AG04450 (cell line): ENCODE data around the gene AGBL5. TPM values are rescaled to one million over a fixed set of nuclear protein-coding genes. Genes with fewer than 3 reads are reported as not detected.
A peak's percentile ranks its signal among the peaks of the same experiment; 100 is the strongest.

ENCODE experiments used
- CTCF ChIA-PET: fragments of 300-600, 350-600 bp; formaldehyde crosslinking; extraction: SDS; loops from one replicate; lab custom pipeline; 2022; ENCODE audit warnings: antibody characterized with exemption, inconsistent platforms; lab: Charles Lee
- POLR2A ChIA-PET: fragments of 350-600 bp; formaldehyde crosslinking; extraction: SDS; loops from one replicate; lab custom pipeline; 2021; ENCODE audit warnings: antibody characterized with exemption, inconsistent platforms; lab: Yijun Ruan, JAX
- DNase-seq: peaks from one replicate; pipeline ENCODE4 v3.0.0-alpha.2; 2011; ENCODE audit warnings: low read depth, low spot score
- H3K27ac ChIP-seq: one replicate; pipeline ENCODE4 v1.5.1; 2012; ENCODE audit warnings: low read depth, low read length, control low read depth
- H3K27me3 ChIP-seq: one replicate; pipeline ENCODE4 v1.6.0; 2012; ENCODE audit warnings: low read length; ENCODE audit not compliant: control insufficient read depth, insufficient read depth
- H3K4me3 ChIP-seq: 2 replicates; pipeline ENCODE4 v1.5.1; 2011; ENCODE audit warnings: mild to moderate bottlenecking, low read depth, low read length, control low read depth
- H3K9me3 ChIP-seq: 2 replicates; pipeline ENCODE4 v1.5.1; 2012; ENCODE audit warnings: low read length; ENCODE audit not compliant: control insufficient read depth, insufficient read depth
- CTCF ChIP-seq: IDR thresholded peaks from 2 replicates; pipeline ENCODE4 v1.5.1; 2011; ENCODE audit warnings: low read depth, low read length, control low read depth, inconsistent platforms
- polyA plus RNA-seq: library from polyadenylated mRNA; depleted of rRNA; stranded (reverse); fragments of >200 nt; gene quantifications from 2 replicates; pipeline ENCODE4 v1.2.3, GENCODE V29; 2011

AGBL5 gene
- polyA plus RNA-seq, 1 experiment: 40.9 TPM

GRCh38 chr2:27051902-27052645 is 606 bp downstream of the AGBL5 start:
- Histone ChIP-seq H3K9me3 (no peaks in the 10 kb centered on the region; the same call in 1 of the 2 replicates), H3K27me3 (no peaks in the 10 kb centered on the region), H3K27ac (no peak overlapping the region), H3K4me3 (peak overlapping the region; percentile 93)
- DNase-seq: no peak
- POLR2A ChIA-PET: interaction anchor here (0.9 to 7.6 kb wide), 9 partner anchors 10 to 80 kb away, joined by 3 to 53 read pairs (median 7); partner anchors contain the start of genes EMILIN1, KHK and OST4
- CTCF ChIA-PET: interaction anchor here (0.9 to 1.6 kb wide), 3 partner anchors 21 to 35 kb away, joined by 3 to 4 read pairs (median 4); no protein-coding TSS in a partner anchor
- no peak for TF ChIP-seq CTCF

GRCh38 chr2:27053321-27053720 is 1.9 kb downstream of the AGBL5 start:
- DNase-seq: no peak
- H3K27ac ChIP-seq: no peak overlapping the region
- no peak for TF ChIP-seq CTCF
- CTCF ChIA-PET: interaction anchor here (1.6 kb wide), 1 partner anchor 20 kb away, joined by 4 read pairs; no protein-coding TSS in a partner anchor
- H3K27me3 ChIP-seq: no peaks in the 10 kb centered on the region
- no peaks in the 10 kb centered on the region; the same call in 1 of the 2 replicates for H3K9me3 ChIP-seq
- no peak overlapping the region for H3K4me3 ChIP-seq
- POLR2A ChIA-PET: interaction anchor here (1.5 to 7.6 kb wide), 4 partner anchors 10 to 31 kb away, joined by 4 to 53 read pairs (median 24); partner anchors contain the start of genes EMILIN1, KHK and OST4

- no peaks in the 10 kb centered on the region; the same call in 1 of the 2 replicates for H3K9me3 ChIP-seq
- no peak overlapping the region for H3K27ac ChIP-seq
- H3K27me3 ChIP-seq: no peaks in the 10 kb centered on the region
- no peak for TF ChIP-seq CTCF
- no peak overlapping the region for H3K4me3 ChIP-seq
- CTCF ChIA-PET: interaction anchor here (1.0 to 1.6 kb wide), 3 partner anchors 19 to 207 kb away, joined by 3 to 4 read pairs (median 4); no protein-coding TSS in a partner anchor
- no peak for DNase-seq
- POLR2A ChIA-PET: interaction anchor here (0.6 to 7.6 kb wide), 5 partner anchors 18 to 255 kb away, joined by 3 to 53 read pairs (median 5); partner anchors contain the start of genes EMILIN1, KHK and OST4
Observed at GRCh38 chr2:27053776-27054175, 2.3 kb downstream of the AGBL5 start.

- no peak overlapping the region for H3K27ac ChIP-seq
- no peaks in the 10 kb centered on the region for H3K27me3 ChIP-seq
- H3K4me3 ChIP-seq: no peak overlapping the region
- POLR2A ChIA-PET: interaction anchor here (0.6 to 7.6 kb wide), 3 partner anchors 8 to 30 kb away, joined by 4 to 53 read pairs (median 4); partner anchors contain the start of gene KHK
- CTCF ChIA-PET: interaction anchor here (0.7 to 1.4 kb wide), 3 partner anchors 13 to 208 kb away, joined by 3 to 4 read pairs (median 3); no protein-coding TSS in a partner anchor
- no peak for DNase-seq
- no peaks in the 10 kb centered on the region; the same call in 1 of the 2 replicates for H3K9me3 ChIP-seq
- no peak for TF ChIP-seq CTCF
Observed at GRCh38 chr2:27054721-27055120, 3.3 kb downstream of the AGBL5 start.
